B cell (primary cell): ENCODE measurements around the gene SLC9A9. TPM values are rescaled to one million over a fixed set of nuclear protein-coding genes. Genes with fewer than 3 reads are reported as not detected.

Experiments used
- ATAC-seq: fragments of 200-7000 bp; cut with Tn5 transposase; one replicate; pipeline ENCODE4 v1.10.0; 2021; ENCODE audit warnings: low read depth, mild to moderate bottlenecking, moderate number of reproducible peaks, moderate library complexity
- CTCF ChIA-PET: fragments of 350-600 bp; sonication (Branson Sonifier 250); formaldehyde crosslinking; loops from one replicate; lab custom pipeline; 2021; ENCODE audit warnings: antibody characterized with exemption, inconsistent platforms; lab: Charles Lee
- POLR2A ChIA-PET: fragments of 350-600 bp; sonication (Branson Sonifier 250); formaldehyde crosslinking; loops from one replicate; lab custom pipeline; 2021; ENCODE audit warnings: antibody characterized with exemption; lab: Charles Lee
- DNase-seq: peaks from one replicate; pipeline ENCODE4 v3.0.0; 2013
- H2AFZ ChIP-seq: 2 replicates; pipeline ENCODE4 v1.6.1; 2012; ENCODE audit warnings: mild to moderate bottlenecking, low read depth, low read length; ENCODE audit not compliant: insufficient read depth, poor library complexity, severe bottlenecking
- H3K27ac ChIP-seq, 2 donors: 1 replicate in 1 of 2; 2 replicates in 1 of 2; pipeline ENCODE4 v1.5.1; 2012 to 2013; ENCODE audit warnings: low read length in 2 of 2, mild to moderate bottlenecking in 2 of 2, moderate library complexity in 1 of 2
- H3K27me3 ChIP-seq, 4 experiments: fragments of 200-600 bp in 1 of 4; sonication (generic) in 1 of 4; replicated peaks in 1 of 4; 1 replicate in 2 of 4; 2 replicates in 2 of 4; pipeline versions ENCODE4 v1.6.1 to v1.7.0; 2013 to 2016; ENCODE audit warnings: low read length in 3 of 4, mild to moderate bottlenecking in 2 of 4, mixed read lengths in 1 of 4, moderate library complexity in 1 of 4; ENCODE audit not compliant: insufficient read depth in 4 of 4, control insufficient read depth in 3 of 4; ENCODE audit errors: control extremely low read depth in 1 of 4
- H3K36me3 ChIP-seq, 2 experiments: replicated peaks in 1 of 2; 1 replicate in 1 of 2; 2 replicates in 1 of 2; pipeline versions ENCODE4 v1.6.1 to v1.7.1; 2013; ENCODE audit warnings: low read length in 1 of 2; ENCODE audit not compliant: insufficient read depth in 2 of 2, control insufficient read depth in 1 of 2; ENCODE audit errors: control extremely low read depth in 1 of 2, extremely low read depth in 1 of 2
- H3K4me1 ChIP-seq, 2 donors: fragments of 200-600 bp in 1 of 2; sonication (generic) in 1 of 2; 1 replicate in 1 of 2; 2 replicates in 1 of 2; pipeline versions ENCODE4 v1.5.1 to v1.6.1; 2013 to 2017; ENCODE audit warnings: low read length in 2 of 2; ENCODE audit not compliant: control insufficient read depth in 2 of 2, insufficient read depth in 2 of 2
- H3K4me2 ChIP-seq: replicated peaks from 2 replicates; pipeline ENCODE3; 2012; ENCODE audit warnings: mild to moderate bottlenecking, low read depth, low read length; ENCODE audit not compliant: poor library complexity, severe bottlenecking
- H3K4me3 ChIP-seq, 5 experiments: fragments of 200-600 bp in 1 of 5; sonication (generic) in 1 of 5; 1 replicate in 3 of 5; 2 replicates in 2 of 5; pipeline versions ENCODE4 v1.5.1 to v1.7.0; 2011 to 2016; ENCODE audit warnings: low read length in 4 of 5, mild to moderate bottlenecking in 4 of 5, low read depth in 2 of 5, control low read depth in 1 of 5, moderate library complexity in 1 of 5; ENCODE audit not compliant: insufficient read depth in 1 of 5; ENCODE audit errors: control extremely low read depth in 1 of 5, extremely low read depth in 1 of 5
- H3K79me2 ChIP-seq: fragments of 200-600 bp; sonication (generic); one replicate; pipeline ENCODE4 v1.6.0; 2016; ENCODE audit warnings: low read length; ENCODE audit not compliant: control insufficient read depth, insufficient read depth
- H3K9ac ChIP-seq: fragments of 200-600 bp; sonication (generic); 2 replicates; pipeline ENCODE4 v1.6.1; 2017; ENCODE audit warnings: mild to moderate bottlenecking, low read length, moderate library complexity
- H3K9me3 ChIP-seq, 3 donors: one replicate each; pipeline versions ENCODE4 v1.6.1 to v1.7.1; 2013; ENCODE audit warnings: low read length in 2 of 3; ENCODE audit not compliant: control insufficient read depth in 2 of 3, insufficient read depth in 1 of 3; ENCODE audit errors: control extremely low read depth in 1 of 3
- H4K20me1 ChIP-seq: 2 replicates; pipeline ENCODE4 v1.6.0; 2012; ENCODE audit warnings: mild to moderate bottlenecking, low read length; ENCODE audit not compliant: insufficient read depth, control insufficient read depth, poor library complexity, severe bottlenecking
- H3K27ac Mint-ChIP-seq: one replicate; pipeline ENCODE4 v1.8.0; 2021; ENCODE audit warnings: mixed read lengths
- H3K27me3 Mint-ChIP-seq: one replicate; pipeline ENCODE4 v1.8.0; 2021; ENCODE audit warnings: mixed read lengths
- H3K4me1 Mint-ChIP-seq: one replicate; pipeline ENCODE4 v1.8.0; 2021; ENCODE audit warnings: mixed read lengths
- H3K4me3 Mint-ChIP-seq: one replicate; pipeline ENCODE4 v1.8.0; 2021; ENCODE audit warnings: mixed read lengths
- H3K9me3 Mint-ChIP-seq: one replicate; pipeline ENCODE4 v1.8.0; 2022; ENCODE audit warnings: mixed read lengths; ENCODE audit not compliant: insufficient read depth
- EZH2 ChIP-seq: IDR thresholded peaks from 2 replicates; pipeline ENCODE4 v1.6.1; 2012; ENCODE audit warnings: borderline replicate concordance, low read depth, mild to moderate bottlenecking, moderate library complexity, low read length; ENCODE audit not compliant: insufficient read depth, poor library complexity, severe bottlenecking
- WGBS: methylation state at CpG from one replicate; pipeline ENCODE4 v1.1.5; 2013; ENCODE audit warnings: missing lambda C conversion rate; ENCODE audit not compliant: insufficient coverage; 5-methylcytosine and 5-hydroxymethylcytosine counted together
- intact Hi-C: fragments of 100-400 bp; cut with micrococcal nuclease; formaldehyde crosslinking; loops from one replicate; pipeline ENCODE4 v1.10.0; 2022
- polyA plus RNA-seq: library from polyadenylated mRNA; depleted of rRNA; stranded (reverse); fragments of >200 nt; gene quantifications from 2 replicates; pipeline ENCODE4 v1.2.3, GENCODE V29; 2012
- total RNA-seq, 2 donors: library from RNA; stranded (reverse); fragments of 120-200 nt in 1 of 2; gene quantifications; 1 replicate in 1 of 2; 2 replicates in 1 of 2; pipeline versions ENCODE4 v1.2.3 to v1.2.4, GENCODE V29; 2013 to 2022
- TF ChIP-seq, protein P1 (sequence below): fragments of 200-600 bp; IDR thresholded peaks from one replicate; pipeline ENCODE4 v1.8.0; 2022; ENCODE audit warnings: antibody characterized with exemption, mild to moderate bottlenecking

SLC9A9 gene
- total and polyA plus RNA-seq, 2 donors (not counting 1 experiment from before 2014, with no cell fraction given): 7.7 to 17.3 TPM

- Mint-ChIP-seq H3K4me3 (no peak overlapping the region), H3K4me1 (peaks cover 12% of the 10 kb centered on the region), H3K27ac (no peak overlapping the region), H3K9me3 (no peaks in the 10 kb centered on the region), H3K27me3 (no peaks in the 10 kb centered on the region)
- ChIA-PET POLR2A (no interaction called here), CTCF (no interaction called here)
- ATAC-seq: no peak
- WGBS: 100% methylated on average over 5 of the region's 7 CpGs
- no peaks in the 10 kb centered on the region for H3K79me2 ChIP-seq
- H3K36me3 ChIP-seq: peaks cover 0 to 5% of the 10 kb centered on the region in 2 experiments
- H2AFZ ChIP-seq: no peak overlapping the region
- no peak overlapping the region for H3K4me2 ChIP-seq
- no peaks in the 10 kb centered on the region for H3K27me3 ChIP-seq
- intact Hi-C loops: loop anchor here (5.0 kb wide), 1 partner anchor 216 kb away; no protein-coding TSS in a partner anchor
- peaks cover 9% of the 10 kb centered on the region in 2 donors for H3K4me1 ChIP-seq
- no peak overlapping the region for H3K9ac ChIP-seq
- no peaks in the 10 kb centered on the region for H3K9me3 ChIP-seq
- TF ChIP-seq, protein P1, sequence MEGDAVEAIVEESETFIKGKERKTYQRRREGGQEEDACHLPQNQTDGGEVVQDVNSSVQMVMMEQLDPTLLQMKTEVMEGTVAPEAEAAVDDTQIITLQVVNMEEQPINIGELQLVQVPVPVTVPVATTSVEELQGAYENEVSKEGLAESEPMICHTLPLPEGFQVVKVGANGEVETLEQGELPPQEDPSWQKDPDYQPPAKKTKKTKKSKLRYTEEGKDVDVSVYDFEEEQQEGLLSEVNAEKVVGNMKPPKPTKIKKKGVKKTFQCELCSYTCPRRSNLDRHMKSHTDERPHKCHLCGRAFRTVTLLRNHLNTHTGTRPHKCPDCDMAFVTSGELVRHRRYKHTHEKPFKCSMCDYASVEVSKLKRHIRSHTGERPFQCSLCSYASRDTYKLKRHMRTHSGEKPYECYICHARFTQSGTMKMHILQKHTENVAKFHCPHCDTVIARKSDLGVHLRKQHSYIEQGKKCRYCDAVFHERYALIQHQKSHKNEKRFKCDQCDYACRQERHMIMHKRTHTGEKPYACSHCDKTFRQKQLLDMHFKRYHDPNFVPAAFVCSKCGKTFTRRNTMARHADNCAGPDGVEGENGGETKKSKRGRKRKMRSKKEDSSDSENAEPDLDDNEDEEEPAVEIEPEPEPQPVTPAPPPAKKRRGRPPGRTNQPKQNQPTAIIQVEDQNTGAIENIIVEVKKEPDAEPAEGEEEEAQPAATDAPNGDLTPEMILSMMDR: no peak
- no peak overlapping the region for H3K4me3 ChIP-seq
- no peak overlapping the region for H3K27ac ChIP-seq
- no peaks in the 10 kb centered on the region for H4K20me1 ChIP-seq
- DNase-seq: no peak
Observed at GRCh38 chr3:143648708-143649107, 199.6 kb downstream of the SLC9A9 start.

GRCh38 chr3:143648218-143648617 is 200.1 kb downstream of the SLC9A9 start:
- Histone ChIP-seq H3K4me2 (no peak overlapping the region), H3K27me3 (no peaks in the 10 kb centered on the region), H3K9ac (no peak overlapping the region), H3K4me1 (peaks cover 9 to 10% of the 10 kb centered on the region in 2 donors), H4K20me1 (no peaks in the 10 kb centered on the region), H3K4me3 (no peak overlapping the region), H3K36me3 (peaks cover 0 to 5% of the 10 kb centered on the region in 2 experiments), H3K79me2 (no peaks in the 10 kb centered on the region), H3K9me3 (no peaks in the 10 kb centered on the region), H3K27ac (no peak overlapping the region), H2AFZ (no peak overlapping the region)
- DNase-seq (no peak), ATAC-seq (no peak)
- no peak overlapping the region for H3K4me3 Mint-ChIP-seq
- no peak overlapping the region for H3K27ac Mint-ChIP-seq
- POLR2A ChIA-PET: no interaction called here
- intact Hi-C loops: loop anchor here (5.0 kb wide), 1 partner anchor 216 kb away; no protein-coding TSS in a partner anchor
- H3K4me1 Mint-ChIP-seq: peaks cover 13% of the 10 kb centered on the region
- 97% methylated on average over 14 of the region's 14 CpGs for WGBS
- CTCF ChIA-PET: no interaction called here
- no peaks in the 10 kb centered on the region for H3K27me3 Mint-ChIP-seq
- TF ChIP-seq, protein P1: no peak
- TF ChIP-seq EZH2: no peak
- no peaks in the 10 kb centered on the region for H3K9me3 Mint-ChIP-seq
